ENCODE measurements around the gene ATP10A.

DNA sequence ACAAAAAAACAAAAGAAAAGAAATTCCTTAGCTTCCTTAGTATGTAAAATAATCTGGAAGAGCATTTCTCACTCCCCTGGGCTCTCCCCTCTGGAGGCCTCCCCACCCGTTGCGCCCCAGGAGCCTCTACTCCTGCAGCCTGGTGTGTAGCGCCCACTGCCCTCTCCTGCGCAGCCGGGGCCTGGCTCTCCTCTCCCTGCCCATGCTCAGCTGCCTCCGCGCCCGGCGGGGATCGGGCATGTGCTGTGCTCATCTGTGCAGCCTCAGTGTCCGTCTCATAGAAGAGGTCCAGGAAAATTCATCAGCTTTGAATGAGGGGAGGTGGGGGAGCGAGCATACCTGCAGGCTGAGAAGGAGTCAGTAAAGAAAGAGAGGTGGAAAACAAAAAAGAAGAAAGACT, 203.9 kb downstream of the ATP10A start:
- TF ChIP-seq, protein P1, sequence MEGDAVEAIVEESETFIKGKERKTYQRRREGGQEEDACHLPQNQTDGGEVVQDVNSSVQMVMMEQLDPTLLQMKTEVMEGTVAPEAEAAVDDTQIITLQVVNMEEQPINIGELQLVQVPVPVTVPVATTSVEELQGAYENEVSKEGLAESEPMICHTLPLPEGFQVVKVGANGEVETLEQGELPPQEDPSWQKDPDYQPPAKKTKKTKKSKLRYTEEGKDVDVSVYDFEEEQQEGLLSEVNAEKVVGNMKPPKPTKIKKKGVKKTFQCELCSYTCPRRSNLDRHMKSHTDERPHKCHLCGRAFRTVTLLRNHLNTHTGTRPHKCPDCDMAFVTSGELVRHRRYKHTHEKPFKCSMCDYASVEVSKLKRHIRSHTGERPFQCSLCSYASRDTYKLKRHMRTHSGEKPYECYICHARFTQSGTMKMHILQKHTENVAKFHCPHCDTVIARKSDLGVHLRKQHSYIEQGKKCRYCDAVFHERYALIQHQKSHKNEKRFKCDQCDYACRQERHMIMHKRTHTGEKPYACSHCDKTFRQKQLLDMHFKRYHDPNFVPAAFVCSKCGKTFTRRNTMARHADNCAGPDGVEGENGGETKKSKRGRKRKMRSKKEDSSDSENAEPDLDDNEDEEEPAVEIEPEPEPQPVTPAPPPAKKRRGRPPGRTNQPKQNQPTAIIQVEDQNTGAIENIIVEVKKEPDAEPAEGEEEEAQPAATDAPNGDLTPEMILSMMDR (IDR thresholded peaks at IDR 0.05; ENCODE audit: poor library complexity), result no peak
- no peak for TF ChIP-seq EZH2 (IDR thresholded peaks at IDR 0.05; ENCODE audit: borderline replicate concordance)
- no peak for TF ChIP-seq EZH2phosphoT487 (IDR thresholded peaks at IDR 0.05; ENCODE audit: low read depth, severe bottlenecking, unreplicated experiment)
